HG03460 (cell line): ENCODE measurements around the gene PLXNA4.

ENCODE experiments used
- ATAC-seq: cut with Tn5 transposase; IDR thresholded peaks from one replicate; pipeline ENCODE4 v1.9.1; 2021; ENCODE audit not compliant: unreplicated experiment

Gene PLXNA4

GRCh38 chr7:132504852-132505251 is 71.4 kb downstream of the PLXNA4 start:
- ATAC-seq, result no peak

- no peak for ATAC-seq
Observed at GRCh38 chr7:132504071-132504470, 72.2 kb downstream of the PLXNA4 start.

- ATAC-seq, result no peak
Observed at GRCh38 chr7:132503415-132503814, 72.9 kb downstream of the PLXNA4 start.

- no peak for ATAC-seq
Observed at GRCh38 chr7:132501956-132502355, 74.3 kb downstream of the PLXNA4 start.

GRCh38 chr7:132500727-132501440 is 75.4 kb downstream of the PLXNA4 start:
- ATAC-seq, result no peak

GRCh38 chr7:132499487-132499886 is 76.8 kb downstream of the PLXNA4 start:
- no peak for ATAC-seq

GRCh38 chr7:132499065-132499464 is 77.2 kb downstream of the PLXNA4 start:
- ATAC-seq, result no peak

GRCh38 chr7:132498319-132498718 is 78.0 kb downstream of the PLXNA4 start:
- ATAC-seq, result no peak

- ATAC-seq, result no peak
Observed at GRCh38 chr7:132497098-132497497, 79.2 kb downstream of the PLXNA4 start.

- ATAC-seq, result no peak
Observed at GRCh38 chr7:132495936-132496335, 80.3 kb downstream of the PLXNA4 start.

GRCh38 chr7:132494474-132494873 is 81.8 kb downstream of the PLXNA4 start:
- ATAC-seq, result no peak

GRCh38 chr7:132492823-132493445 is 83.3 kb downstream of the PLXNA4 start:
- no peak for ATAC-seq

- ATAC-seq, result no peak
Observed at GRCh38 chr7:132491391-132491945, 84.8 kb downstream of the PLXNA4 start.

- ATAC-seq, result no peak
Observed at GRCh38 chr7:132490474-132490873, 85.8 kb downstream of the PLXNA4 start.

GRCh38 chr7:132489776-132490237 is 86.5 kb downstream of the PLXNA4 start:
- no peak for ATAC-seq

GRCh38 chr7:132488634-132489302 is 87.5 kb downstream of the PLXNA4 start:
- ATAC-seq, result no peak

- no peak for ATAC-seq
Observed at GRCh38 chr7:132486274-132486610, 90.0 kb downstream of the PLXNA4 start.

GRCh38 chr7:132485600-132486273 is 90.5 kb downstream of the PLXNA4 start:
- no peak for ATAC-seq

GRCh38 chr7:132485136-132485535 is 91.1 kb downstream of the PLXNA4 start:
- no peak for ATAC-seq

- no peak for ATAC-seq
Observed at GRCh38 chr7:132482866-132483265, 93.4 kb downstream of the PLXNA4 start.

- ATAC-seq, result no peak
Observed at GRCh38 chr7:132480534-132480933, 95.7 kb downstream of the PLXNA4 start.
